SK-N-MC (cell line): ENCODE measurements around the gene CHN1.

Source experiments
- EZH2 ChIP-seq: fragments of 200-600 bp; sonication (generic); IDR thresholded peaks from one replicate; pipeline ENCODE4 v1.6.1; 2017; ENCODE audit warnings: antibody characterized with exemption
- FOXP2 ChIP-seq: optimal IDR thresholded peaks from 2 replicates; pipeline ENCODE3; 2011; ENCODE audit warnings: mild to moderate bottlenecking, moderate library complexity; ENCODE audit not compliant: insufficient read depth; ENCODE audit errors: extremely low read length, control extremely low read depth
- POLR2AphosphoS5 ChIP-seq: IDR thresholded peaks from 2 replicates; pipeline ENCODE4 v1.6.1; 2012; ENCODE audit warnings: mild to moderate bottlenecking, low read depth, low read length, borderline replicate concordance

DNA sequence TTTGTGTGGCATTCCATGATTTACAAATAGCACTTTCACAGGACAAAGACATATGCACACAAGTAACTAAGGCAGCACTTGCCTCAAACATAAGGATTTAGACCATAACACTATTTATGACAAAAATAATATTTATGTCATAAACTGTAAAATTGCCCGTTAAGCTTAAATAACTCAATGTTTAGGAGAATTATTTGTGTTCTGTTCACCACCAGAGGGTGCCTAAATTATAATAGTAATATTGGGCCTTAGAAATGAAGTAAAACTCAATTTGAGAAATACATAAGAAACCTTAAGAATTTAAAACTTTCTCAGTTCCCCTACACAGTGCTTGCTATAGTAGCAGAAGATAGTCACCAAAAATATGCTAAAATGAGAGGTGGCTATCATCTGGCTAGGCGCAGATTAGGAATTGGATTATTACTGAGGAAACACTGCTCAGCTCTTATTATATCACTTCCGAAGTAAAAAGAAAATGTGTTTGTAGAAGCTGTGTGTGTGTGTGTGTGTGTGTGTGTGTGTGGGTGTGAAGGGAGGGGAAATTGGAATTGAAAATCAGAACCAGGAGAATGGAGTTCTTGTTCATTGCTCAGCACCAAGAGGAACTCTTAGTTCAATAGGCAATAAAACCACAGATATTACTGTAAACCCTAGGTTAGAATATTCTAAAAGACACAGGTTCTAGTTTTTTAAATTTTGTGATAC, 4.9 kb upstream of the CHN1 start:
- TF ChIP-seq POLR2AphosphoS5 (no peak), EZH2 (no peak), FOXP2 (no peak)
